ENCODE data around the gene LRRN2. TPM values are rescaled to one million over a fixed set of nuclear protein-coding genes. Genes with fewer than 3 reads are reported as not detected.

The LRRN2 gene
- polyA plus RNA-seq, 2 of the 4 experiments (the other 2 are of a cell fraction) = 3.6 to 6.6 TPM

- TF ChIP-seq TFCP2L1 (CRISPR knock-in tag; IDR thresholded peaks at IDR 0.05) (no peak), PBX3 (IDR thresholded peaks at IDR 0.05) (no peak), MAZ (IDR thresholded peaks at IDR 0.05; ENCODE audit: borderline replicate concordance, low read depth, low read length) (no peak)
- CTCF ChIA-PET = interaction anchor here (0.5 to 26.0 kb wide), 12 partner anchors 9 to 236 kb away, joined by 3 to 591 read pairs (median 3); no protein-coding TSS in a partner anchor
- no peak for ATAC-seq
Measured at GRCh38 chr1:204568576-204569315, 116.8 kb downstream of the LRRN2 start.

More at GRCh38 chr1:204568576-204569315, 116.8 kb downstream of the LRRN2 start:
- no peak overlapping the region for H3K4me2 ChIP-seq
- 0 out of 3 replicates have a peak, but pooled peaks cover 2% of the 10 kb centered on the region for H3K9me3 ChIP-seq
- peaks cover 27% of the 10 kb centered on the region for H3K4me1 ChIP-seq
- FAIRE-seq (no peak), DNase-seq (ENCODE audit: low read depth in 1 of 2, low spot score in 1 of 2) (no peak)
- no peak overlapping the region for H3K27ac ChIP-seq
- H3K4me3 ChIP-seq = no peak overlapping the region
- POLR2A ChIA-PET = interaction anchor here (0.5 kb wide), 1 partner anchor 34 kb away, joined by 4 read pairs; no protein-coding TSS in a partner anchor
- 92% methylated on average over 9 of the region's 9 CpGs for WGBS (ENCODE audit: missing lambda C conversion rate)

Small RNA genes within 50 kb of the gene (small RNA-seq; reads per million reads assigned to genes)
- 0 reads per million in 6 experiments for gene RF00601
- 0 reads per million in 6 experiments for gene RNA5SP75

Other genes with a start within 250 kb of the LRRN2 start
- 9.2 and 13.0 TPM in 2 replicates for gene PIK3C2B, start 190.9 kb downstream of the LRRN2 start, polyA plus RNA-seq (2011; rRNA removed)
- gene PIK3C2B, start 190.9 kb downstream of the LRRN2 start, polyA plus RNA-seq (2017; fragmentation: RNase III; extraction: RNeasy Plus Mini Kit Qiagen cat#74134 plus additional on column Dnase treatment) = 9.0 to 9.7 TPM (median 9.4 TPM) in 3 replicates
- gene MDM4, start 169.3 kb downstream of the LRRN2 start, polyA plus RNA-seq (2011; rRNA removed) = 38.9 and 48.9 TPM in 2 replicates
- gene MDM4, start 169.3 kb downstream of the LRRN2 start, polyA plus RNA-seq (2017; fragmentation: RNase III; extraction: RNeasy Plus Mini Kit Qiagen cat#74134 plus additional on column Dnase treatment) = 4.6 to 5.7 TPM (median 5.7 TPM) in 3 replicates
- 0.21 and 0.27 TPM in 2 replicates for gene NFASC, start 185.1 kb upstream of the LRRN2 start, polyA plus RNA-seq (2011; rRNA removed)
- gene NFASC, start 185.1 kb upstream of the LRRN2 start, polyA plus RNA-seq (2017; fragmentation: RNase III; extraction: RNeasy Plus Mini Kit Qiagen cat#74134 plus additional on column Dnase treatment) = 0.39 to 0.51 TPM (median 0.45 TPM) in 3 replicates

All from A549 (cell line).